Breast epithelium (tissue), 3 donors: ENCODE results near the gene MRPS24.

ENCODE experiments used
- POLR2A ChIP-seq: fragments of 450-650 bp; IDR thresholded peaks from one replicate; pipeline ENCODE4 v1.6.1; 2016; ENCODE audit warnings: antibody characterized with exemption, mild to moderate bottlenecking, moderate library complexity
- POLR2AphosphoS5 ChIP-seq, 3 donors: sonication (generic); formaldehyde crosslinking; IDR thresholded peaks; one replicate each; pipeline ENCODE4 v1.6.1; 2017; ENCODE audit warnings: antibody characterized with exemption in 3 of 3
- TF ChIP-seq, protein P1 (sequence below), 3 donors: fragments of 450-650 bp; IDR thresholded peaks; one replicate each; pipeline ENCODE4 v1.5.1; 2016 to 2017; ENCODE audit warnings: antibody characterized with exemption in 3 of 3, mild to moderate bottlenecking in 3 of 3, moderate library complexity in 3 of 3

DNA sequence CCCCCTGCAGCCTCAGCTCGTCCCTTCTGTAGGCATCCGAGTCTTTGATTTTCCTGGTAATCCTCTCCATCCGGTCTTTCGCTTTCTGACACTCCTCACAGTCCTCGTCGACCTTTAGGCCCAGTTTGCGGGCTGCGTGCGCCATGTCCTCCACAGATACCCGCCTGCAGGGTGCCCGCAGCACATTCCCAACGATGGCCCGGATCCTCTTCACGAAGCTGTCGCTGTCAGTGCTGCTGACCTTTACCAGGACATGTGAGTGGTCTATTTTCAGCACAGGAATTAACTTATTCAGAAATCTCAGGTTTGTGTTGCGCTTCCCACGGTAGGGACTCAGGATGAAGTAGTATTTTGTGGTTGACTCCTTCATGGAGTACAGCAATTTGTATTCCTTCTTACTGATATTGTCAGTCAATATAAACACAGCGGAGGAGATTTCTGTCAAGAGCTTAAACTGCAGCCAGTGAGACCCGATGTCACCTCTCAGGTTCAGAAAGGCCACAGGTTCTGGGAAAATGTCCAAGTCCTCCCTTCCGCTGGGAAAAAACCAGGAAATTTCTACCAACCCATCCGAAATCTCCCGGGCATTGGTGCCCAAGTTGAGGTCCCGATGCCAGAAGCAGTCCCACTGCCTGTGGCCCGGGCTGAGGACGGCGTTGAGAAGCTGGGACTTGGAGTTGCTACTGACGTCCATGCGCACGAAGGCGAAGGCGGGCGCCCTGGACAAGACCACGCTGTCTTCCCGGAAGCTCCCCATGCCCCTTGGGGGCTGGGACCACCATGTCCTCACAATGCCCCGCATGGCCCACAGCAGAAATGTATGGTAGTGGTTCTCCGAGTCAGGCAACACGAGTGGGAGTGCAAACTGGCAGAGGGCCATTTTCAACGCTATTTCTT, 8.9 kb upstream of the MRPS24 start:
- TF ChIP-seq POLR2A (no peak), POLR2AphosphoS5 (IDR thresholded peaks at IDR 0.05) (no peak)
- TF ChIP-seq, protein P1, sequence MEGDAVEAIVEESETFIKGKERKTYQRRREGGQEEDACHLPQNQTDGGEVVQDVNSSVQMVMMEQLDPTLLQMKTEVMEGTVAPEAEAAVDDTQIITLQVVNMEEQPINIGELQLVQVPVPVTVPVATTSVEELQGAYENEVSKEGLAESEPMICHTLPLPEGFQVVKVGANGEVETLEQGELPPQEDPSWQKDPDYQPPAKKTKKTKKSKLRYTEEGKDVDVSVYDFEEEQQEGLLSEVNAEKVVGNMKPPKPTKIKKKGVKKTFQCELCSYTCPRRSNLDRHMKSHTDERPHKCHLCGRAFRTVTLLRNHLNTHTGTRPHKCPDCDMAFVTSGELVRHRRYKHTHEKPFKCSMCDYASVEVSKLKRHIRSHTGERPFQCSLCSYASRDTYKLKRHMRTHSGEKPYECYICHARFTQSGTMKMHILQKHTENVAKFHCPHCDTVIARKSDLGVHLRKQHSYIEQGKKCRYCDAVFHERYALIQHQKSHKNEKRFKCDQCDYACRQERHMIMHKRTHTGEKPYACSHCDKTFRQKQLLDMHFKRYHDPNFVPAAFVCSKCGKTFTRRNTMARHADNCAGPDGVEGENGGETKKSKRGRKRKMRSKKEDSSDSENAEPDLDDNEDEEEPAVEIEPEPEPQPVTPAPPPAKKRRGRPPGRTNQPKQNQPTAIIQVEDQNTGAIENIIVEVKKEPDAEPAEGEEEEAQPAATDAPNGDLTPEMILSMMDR (IDR thresholded peaks at IDR 0.05) = no peak
